Nucleus accumbens (tissue), 56 donors: ENCODE results near the gene SNX10.

Experiments used
- DNase-seq, 56 donors: peaks; one replicate each; lab custom pipeline; 2025; lab: John Stamatoyannopoulos, UW

SNX10 gene

DNA sequence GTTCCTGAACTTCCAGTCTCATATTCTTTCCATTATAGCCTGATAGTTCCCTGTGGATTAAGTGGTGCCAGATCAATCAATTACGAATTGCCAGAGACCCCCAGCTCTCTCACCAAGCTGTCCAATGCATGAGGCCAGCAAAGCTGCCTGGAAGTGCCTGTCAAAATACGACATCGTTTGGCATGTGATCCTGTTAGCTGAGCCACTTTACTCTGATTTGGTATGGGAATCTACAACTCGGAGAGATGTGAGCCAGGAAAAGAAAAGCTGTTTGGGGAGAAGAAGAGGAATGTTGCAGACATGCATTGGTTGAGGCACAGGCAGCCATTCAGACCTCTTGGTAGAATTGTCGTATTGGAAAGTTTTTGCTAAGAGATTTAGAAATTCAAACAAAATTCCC is 3.9 kb downstream of the SNX10 start:
- DNase-seq, result no peak

DNA sequence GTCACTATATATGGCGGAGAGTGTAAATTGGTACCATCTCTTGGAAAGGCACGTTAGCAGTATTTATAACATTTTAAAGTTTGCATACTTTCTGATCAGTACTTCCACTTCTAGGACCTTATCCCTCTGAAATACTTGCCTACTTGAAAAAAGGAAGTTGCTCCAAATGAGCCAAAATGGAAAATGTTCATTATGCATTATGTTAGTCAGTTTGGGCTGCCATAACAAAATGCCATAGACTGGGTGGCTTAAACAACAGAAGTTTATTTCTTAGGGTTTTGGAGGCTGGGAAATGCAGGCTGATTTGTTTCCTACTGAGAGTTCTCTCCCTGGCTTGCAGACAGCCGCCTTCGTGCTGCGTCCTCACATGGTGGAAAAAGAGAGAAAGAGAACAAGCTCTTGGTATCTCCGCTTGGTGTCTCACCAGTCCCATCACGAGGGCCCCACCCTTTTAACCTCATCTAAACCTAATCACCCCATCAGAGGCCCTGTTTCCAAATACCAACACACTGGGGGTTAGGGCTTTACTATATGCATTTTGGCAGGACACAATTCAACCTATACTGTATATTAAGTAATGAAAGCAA is 6.9 kb downstream of the SNX10 start:
- DNase-seq, result peak in 1 of 56 donors; percentile 23

DNA sequence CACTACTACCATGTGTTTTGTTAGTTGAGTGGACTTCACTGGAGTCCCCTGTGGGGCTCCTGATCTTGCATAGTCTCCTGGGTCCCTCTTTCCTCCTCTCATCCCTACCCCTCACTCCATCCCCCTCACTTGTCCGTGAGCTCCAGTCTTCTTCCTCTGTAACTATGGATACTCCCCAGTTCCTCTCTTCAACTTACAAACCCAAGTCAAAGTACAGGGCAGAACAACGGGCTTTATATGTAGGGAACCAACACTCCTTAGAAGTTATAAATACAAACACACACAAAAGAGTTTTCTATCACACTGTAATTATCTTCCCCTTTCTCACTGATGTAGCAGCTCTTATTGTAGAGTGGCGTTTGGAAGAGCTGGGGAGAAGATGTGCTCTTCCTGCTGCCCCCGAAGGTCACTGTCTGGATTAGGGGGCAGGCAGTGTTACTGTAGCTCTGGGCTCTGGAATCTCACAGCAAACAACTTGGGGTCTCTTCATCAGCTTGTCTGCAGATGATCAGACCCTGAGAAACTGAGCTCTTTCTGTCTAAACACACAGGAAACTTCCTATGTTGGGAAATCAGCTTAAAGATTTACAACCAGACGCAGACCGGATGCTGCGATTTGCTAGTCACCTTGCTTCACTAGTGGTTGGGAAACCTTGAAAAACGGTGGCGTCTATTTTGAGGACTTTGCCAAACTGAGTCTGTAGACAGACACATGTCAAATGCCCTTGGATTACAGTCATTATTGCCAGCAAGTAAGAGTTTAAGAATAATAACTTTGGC is 13.6 kb downstream of the SNX10 start:
- DNase-seq, result no peak

DNA sequence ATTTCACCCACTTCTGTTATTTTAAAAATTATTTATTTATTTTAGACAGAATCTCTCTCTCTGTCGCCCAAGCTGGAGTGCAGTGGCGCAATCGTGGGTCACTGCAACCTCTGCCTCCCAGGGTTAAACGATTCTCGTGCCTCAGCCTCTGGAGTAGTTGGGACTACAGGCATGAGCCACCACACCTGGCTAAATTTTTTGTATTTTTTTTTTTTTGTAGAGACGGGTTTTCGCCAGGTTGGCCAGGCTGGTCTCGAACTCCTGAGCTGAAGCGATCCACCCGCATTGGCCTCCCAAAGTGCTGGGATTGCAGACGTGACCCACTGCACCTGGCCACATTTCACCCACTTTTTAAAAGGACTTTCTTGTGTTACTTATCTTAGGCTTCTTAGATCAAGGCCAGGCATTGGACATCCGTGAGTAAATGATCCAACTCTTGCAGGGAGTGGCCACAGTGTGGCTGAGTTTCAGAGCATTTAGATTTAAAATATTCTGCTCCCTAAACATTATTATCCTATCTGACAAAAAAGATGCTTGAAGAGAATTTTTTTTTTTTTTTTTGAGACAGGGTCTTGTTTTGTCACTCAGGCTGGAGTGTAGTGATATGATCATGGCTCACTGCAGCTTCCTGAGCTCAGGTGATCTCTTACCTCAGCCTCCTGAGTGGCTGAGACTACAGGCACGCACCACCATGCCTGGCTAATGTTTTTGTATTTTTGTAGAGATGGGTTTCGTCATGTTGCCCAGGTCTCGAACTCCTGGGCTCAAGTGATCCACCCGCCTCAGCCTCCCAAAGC is 14.4 kb downstream of the SNX10 start:
- DNase-seq, result no peak

DNA sequence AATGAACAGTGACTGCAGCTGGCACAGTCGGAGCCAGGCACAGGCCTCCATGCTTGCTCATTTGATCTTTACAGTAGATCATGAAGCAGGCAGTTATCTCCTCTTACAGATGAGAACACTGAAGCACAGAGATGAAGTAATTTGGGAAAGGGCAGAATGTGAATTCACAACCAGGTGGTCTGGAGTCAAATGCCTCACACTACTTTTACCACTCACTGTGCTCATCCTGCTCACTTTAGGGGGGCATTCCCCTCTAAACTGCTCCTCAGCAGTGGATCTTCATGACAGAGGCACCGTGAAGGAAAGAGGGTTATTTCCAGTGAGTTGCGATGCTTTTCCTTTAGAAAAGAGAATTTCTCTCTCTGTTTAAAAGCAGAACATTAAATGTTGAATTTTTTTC is 15.1 kb downstream of the SNX10 start:
- DNase-seq, result no peak

DNA sequence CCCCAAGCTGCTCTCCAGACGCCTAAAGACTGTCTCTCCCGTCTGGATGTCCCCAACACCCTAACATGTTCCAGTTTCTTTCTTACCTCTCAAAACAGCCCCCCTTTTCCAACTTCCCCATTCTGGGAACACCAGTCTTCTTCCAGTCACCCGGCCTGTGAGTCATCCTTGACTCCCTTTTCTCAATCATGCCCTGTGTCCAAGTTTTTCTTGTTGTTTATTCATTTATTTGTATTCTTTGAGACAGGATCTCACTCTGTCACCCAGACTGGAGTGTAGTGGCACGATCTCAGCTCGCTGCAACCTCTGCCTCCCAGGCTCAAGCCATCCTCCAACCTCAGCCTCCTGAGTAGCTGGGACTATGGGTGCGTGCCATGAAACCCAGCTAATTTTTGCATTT is 15.6 kb downstream of the SNX10 start:
- peak in 5 of 56 donors; percentile 7 to 39 (median 24) for DNase-seq

DNA sequence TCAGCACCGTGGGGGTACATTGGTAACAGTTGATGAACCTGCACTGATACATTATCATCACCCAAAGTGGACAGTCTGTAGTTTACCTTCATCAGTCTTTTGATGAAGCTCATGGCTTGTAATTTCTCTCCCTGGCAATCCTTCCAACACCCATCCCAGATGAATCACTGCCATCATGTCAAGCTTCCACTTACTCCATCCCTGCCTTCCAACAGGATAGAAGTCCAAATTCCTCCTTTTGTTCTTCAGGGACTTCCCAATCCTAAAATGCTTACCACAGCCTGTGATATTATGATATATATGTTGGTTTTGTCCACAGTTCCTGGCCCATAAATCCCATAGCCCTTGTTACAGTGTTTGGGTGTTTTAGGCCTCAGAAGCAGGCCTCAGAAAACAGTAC is 16.1 kb downstream of the SNX10 start:
- no peak for DNase-seq

DNA sequence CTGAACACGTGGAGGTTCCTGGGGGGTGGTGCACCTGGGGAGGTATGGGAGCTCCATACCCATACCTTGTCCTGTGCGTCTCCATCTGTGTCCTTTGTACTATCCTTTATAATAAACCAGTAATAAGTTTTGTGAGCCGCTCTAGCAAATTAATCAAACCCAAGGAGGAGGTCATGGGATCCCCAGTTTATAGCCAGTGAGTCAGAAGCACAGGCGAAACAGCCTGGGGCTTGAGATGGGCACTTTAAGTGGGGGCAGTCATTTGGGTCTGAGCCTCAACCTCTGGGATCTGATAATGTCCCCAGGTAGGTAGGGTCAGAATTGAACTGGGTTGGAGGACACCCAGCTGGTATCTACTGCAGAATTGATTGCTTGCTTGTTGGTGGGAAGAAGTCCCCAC is 16.9 kb downstream of the SNX10 start:
- DNase-seq, result no peak

DNA sequence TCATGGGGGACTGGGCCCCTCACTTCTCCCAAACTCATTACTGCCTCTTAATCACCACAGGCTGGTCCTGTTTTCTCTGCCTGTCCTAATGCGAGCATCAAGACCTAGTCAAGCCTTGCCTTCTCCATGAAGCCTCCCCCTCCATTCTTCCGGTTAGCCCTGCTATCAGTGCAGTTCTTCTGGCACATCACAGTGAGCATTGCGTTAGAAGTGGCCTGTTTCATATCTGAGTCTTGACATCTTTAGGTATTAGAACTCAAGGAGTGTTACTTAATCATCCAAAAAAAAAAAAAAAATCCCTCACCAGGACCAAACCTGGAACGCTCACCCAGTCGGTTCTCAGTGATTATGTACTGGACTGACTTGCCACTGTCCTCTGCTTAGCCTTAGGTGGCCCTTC is 17.4 kb downstream of the SNX10 start:
- no peak for DNase-seq

DNA sequence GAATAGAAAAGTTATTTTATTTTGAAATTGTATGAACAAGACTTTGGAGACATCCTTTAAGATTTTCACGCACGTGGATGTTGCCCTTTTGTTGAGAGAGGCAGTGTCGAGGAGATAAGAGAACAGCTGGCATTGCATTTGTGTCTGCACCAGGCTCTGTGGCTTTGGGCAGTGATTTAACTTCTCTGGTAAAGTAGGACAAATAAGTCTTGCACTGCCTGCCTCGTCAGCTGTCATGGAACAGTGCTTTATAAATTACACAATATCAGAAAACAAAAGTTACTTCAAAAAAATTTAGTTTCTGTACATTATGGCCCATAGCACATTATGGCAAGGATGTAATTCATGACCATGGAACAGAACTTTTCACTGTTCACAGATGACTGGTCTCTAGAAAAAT is 20.1 kb downstream of the SNX10 start:
- no peak for DNase-seq

DNA sequence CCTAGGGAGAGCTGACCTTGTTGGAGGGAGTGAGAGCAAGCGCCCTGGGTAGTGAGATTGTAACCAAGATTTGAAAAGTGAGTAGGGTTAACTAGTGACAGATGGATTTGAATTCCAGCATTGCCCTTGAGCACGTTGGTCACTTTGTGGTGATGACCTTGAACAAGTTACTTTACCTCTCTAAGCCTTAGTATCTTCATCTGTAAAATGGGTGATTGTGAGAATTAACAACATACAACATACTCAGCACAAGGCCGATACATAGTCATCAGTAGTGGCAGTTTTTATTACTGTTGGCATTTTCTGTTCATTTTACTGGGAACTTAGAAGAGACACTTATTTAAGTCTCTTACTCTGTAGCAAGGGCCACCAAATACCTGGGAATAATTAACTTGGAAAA is 25.5 kb downstream of the SNX10 start:
- no peak for DNase-seq

DNA sequence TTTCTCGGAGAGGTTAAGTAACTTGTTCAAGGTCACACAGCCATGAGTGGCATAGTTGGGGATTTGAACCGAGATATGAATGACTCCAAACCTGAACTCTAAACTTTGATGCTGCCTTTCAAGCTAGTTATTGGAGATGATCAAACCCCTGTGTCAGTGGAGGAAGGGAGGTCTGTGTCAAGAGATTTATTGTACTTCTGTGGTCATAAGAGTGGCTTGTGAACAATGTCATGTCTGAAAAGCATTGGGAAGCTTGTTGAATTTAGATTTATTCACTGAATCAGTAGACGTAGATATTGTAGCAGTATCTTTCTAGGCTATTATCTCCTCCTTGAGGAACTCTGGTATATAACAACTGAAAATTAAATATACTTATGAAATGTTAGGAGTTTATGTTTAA is 27.3 kb downstream of the SNX10 start:
- DNase-seq, result no peak

DNA sequence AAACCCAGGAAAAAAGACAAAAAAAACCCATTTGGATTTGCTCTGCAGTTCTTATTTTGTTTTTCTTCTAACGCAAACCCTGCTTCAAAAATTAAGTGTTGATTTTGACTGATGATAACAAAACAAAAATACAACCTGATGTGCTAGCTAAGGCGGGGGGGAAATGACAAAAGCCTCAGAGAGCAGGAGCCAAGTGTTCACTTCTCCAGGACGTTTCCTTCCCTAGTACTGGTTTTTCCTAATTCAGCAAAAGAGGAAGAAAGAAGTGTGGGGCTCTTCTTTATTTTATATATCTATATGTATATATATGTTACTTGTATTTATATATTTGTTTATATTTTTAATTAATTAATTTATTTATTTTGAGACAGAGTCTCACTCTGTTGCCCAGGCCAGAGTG is 28.0 kb downstream of the SNX10 start:
- DNase-seq, result no peak

DNA sequence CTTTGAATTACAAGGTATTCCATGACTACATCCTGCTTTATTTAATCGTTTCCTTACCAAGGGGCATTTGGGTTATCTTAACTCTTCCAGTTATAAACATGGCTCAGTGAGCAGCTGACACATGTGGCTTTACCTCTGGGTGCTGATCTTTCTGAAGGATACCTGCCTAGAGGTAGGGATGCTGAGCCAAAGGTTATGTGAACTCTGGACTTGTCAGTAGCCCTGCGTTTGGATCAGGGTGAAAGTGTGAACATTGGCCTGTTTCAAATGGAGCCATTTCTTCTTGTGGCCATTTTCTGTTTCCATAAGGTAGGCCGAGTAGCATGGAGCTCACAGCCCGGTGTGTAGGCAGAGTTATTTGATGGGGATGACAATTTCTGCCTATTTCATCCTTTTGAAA is 29.2 kb downstream of the SNX10 start:
- DNase-seq, result no peak

DNA sequence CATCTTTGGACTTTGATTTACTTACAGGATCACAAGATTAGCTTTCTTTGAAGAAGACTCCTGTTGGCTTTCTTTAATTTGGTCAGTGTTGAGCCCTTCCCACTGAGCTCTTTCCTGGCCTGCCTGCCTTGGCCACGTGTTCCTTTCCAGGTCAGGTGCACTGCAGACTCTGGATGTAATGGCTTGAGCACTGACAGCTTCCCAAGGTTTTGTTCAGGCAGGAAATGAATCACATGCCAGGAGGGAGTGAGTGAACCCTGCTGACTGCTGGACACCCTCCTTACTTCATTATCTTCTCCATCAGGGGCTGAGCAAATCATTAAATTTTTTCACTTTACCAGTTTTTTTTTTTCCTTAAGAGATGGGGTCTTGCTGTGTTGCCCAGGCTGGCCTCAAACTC is 29.8 kb downstream of the SNX10 start:
- DNase-seq, result no peak

DNA sequence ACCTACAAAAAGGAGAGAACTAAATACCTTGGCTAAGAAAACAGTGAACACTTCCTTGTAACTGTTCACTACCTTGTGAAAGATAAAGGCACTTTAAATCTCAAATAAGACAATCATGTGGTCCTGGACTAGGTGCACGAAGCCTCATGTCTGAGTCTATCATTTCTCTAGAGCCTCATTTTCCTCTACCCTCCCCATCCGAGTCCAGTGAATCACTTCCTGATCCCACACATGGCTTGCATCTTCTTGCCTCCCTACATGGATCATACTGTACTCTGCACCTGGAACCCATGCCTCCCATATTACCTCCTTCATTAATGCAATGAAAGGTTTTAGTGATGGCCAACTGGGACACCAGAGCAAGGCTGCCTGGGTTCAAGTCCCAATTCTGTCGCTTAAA is 34.5 kb downstream of the SNX10 start:
- no peak for DNase-seq

DNA sequence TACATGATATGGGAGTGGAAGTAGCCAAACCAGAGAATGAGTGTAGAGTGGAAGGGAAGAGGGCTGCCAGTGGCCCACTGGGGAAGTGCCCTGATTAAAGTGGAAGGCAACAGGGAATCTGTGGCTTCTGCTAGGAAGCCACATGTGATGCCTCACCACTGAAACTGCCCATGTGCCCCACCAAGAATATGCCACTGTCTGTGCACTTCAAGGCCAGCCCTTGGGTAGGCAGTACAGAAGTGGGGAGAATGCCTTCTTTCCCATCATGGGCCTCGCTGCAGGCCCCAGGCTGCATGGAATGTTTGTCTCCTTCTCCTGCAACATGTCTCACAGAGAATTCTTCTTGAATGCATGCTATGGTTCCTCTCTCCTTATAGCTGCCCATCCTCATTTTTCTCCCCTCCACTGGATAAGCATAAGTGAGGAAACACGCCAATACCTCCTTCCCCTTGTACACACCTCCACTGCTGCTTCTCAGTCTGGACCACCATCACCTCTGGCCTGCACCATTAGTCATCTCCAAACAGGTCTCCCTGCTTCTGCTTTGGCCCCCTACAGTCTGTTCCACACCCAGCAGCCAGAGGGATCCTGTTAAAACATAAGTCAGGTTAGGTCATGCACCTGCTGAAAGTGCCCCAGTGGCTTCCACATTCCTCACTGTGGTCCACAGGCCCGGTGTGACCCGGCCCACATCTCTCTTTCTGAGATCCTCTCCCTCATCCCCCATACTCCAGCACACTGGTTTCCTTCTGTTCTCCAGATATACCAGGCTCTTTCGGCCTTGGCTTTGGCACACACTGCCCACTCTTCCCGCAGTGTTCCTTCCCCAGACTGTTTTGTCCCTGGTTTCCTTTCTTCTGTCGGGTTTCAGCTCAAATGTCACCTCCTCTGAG is 37.1 kb downstream of the SNX10 start:
- DNase-seq, result no peak

DNA sequence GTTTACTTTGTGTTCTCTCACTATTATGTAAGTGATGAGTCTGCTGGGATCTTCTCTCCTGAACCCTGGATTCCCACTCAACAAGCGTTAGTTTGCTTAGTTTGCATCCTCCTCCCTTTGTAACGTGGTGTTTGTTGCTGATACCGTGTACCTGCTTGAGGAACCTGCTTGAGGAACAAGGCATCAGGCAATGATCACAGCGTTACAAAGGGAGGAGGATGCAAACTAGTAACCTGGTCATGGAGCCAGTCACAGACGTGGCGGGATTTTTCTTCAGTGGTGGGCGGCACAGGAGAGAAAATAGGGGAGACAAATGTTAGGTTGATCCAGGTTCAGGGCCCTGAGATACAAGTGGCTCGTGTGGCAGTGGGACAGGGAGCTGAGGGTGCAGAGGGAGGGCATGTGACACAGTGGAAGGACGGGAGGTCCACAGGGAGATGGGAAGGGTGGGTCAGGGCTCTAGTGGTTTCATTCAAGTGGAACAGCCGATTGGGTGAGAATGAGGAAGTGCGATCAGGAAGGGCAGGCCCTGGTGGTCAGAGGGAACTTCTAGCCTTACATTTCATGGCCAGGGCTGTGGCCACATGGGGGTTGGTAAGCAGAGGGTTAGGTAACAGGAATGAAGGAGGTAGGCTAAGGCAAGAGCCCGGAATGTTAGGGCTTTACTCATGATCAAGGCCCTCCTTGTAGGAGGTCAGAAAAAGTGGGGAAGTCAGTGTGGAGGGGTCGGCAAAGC is 38.0 kb downstream of the SNX10 start:
- peak in 3 of 56 donors; percentile 11 to 24 (median 12) for DNase-seq

DNA sequence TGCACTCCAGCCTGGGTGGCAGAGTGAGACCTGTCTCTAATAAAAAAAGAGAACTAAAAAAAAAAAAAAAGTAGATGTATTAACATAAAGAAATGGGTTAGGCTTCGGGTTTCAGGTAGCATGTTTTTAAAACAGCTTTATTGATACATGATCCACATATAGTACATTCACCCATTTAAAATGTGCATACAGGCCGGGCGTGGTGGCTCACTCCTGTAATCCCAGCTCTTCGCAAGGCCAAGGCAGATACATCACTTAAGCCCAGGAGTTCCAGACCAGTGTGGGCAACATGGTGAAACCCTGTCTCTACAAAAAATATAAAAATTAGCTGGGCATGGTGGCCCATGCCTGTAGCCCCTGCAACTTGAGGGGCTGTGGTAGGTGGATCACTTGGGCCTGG is 39.5 kb downstream of the SNX10 start:
- DNase-seq, result no peak

DNA sequence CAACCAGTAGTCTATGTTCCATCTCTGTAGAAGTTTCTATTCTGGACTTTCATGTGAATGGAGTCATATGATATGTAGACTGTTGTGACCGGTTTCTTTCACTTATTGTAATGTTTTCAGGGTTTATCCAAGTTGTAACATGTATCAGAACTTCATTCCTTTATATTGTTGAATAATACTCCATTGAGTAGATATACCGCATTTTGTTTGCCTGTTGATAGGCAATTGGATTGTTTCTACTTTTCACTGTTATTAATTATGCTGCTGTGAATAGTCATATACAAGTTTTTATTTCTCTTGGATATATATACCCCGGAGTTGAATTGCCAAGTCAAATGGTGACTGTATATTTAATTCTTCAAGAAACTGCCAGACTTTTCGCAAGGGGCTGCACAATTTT is 40.1 kb downstream of the SNX10 start:
- no peak for DNase-seq
